Suprapubic skin (tissue), 4 donors: ENCODE results near the gene ZBTB7B.

Experiments
- CTCF ChIP-seq, 2 donors: fragments of 200-600 bp in 1 of 2; fragments of 450-650 bp in 1 of 2; sonication (generic) in 1 of 2; IDR thresholded peaks; one replicate each; pipeline ENCODE4 v1.5.1; 2016 to 2019; ENCODE audit warnings: antibody characterized with exemption in 2 of 2, mild to moderate bottlenecking in 1 of 2, moderate library complexity in 1 of 2
- EP300 ChIP-seq: sonication (generic); formaldehyde crosslinking; IDR thresholded peaks from one replicate; pipeline ENCODE4 v1.6.1; 2017; ENCODE audit warnings: antibody characterized with exemption
- POLR2A ChIP-seq, 2 donors: fragments of 450-650 bp; IDR thresholded peaks; one replicate each; pipeline ENCODE4 v1.6.1; 2017; ENCODE audit warnings: antibody characterized with exemption in 2 of 2, mild to moderate bottlenecking in 2 of 2, moderate library complexity in 2 of 2
- POLR2AphosphoS5 ChIP-seq, 3 donors: sonication (generic); formaldehyde crosslinking; IDR thresholded peaks; one replicate each; pipeline ENCODE4 v1.6.1; 2017; ENCODE audit warnings: antibody characterized with exemption in 3 of 3

- TF ChIP-seq POLR2A (IDR thresholded peaks at IDR 0.05) (no peak), CTCF (IDR thresholded peaks at IDR 0.05) (no peak), POLR2AphosphoS5 (IDR thresholded peaks at IDR 0.05) (no peak), EP300 (no peak)
Observed at GRCh38 chr1:155006601-155007101, 4.0 kb downstream of the ZBTB7B start.
